ENCODE data around the gene FAM3D.
A peak's percentile ranks its signal among the peaks of the same experiment; 100 is the strongest.

The FAM3D gene

DNA sequence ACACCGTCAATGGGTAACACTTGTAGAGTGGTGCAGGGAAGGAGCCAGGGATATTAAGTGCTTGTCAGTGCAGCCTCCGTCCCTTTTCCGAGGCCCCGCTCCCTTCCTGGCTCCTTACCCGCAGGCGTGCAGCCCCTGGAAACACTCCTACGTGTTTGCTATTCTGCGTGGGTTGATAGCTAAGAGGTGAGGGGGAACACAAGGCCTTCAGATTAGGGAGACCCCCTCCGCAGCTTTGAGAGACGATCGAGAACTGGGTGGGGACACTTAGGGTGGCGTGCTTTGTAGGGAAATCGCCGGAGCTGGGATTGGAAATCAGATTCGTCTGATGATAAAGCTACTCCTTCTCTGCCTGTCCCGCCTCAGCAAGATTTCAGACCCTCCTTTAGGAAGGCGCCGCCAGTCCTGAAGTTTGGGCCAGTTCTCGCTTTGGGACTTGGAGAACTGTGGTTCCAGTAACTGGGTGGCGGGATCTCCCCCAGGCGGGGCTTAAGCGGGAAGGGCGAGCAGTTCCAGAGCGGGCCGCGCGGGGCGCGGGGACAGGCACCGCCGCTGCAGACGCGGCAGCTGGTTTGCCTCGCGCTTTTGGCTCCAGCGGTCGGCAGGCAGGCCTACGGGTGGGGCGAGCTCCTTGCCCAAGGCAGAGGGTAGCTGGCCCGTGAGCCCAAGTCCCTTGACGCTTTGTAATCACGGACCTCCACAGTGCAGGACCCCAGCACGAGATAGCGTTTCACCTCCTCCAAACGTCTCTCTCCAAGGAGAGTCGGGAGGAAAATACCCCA is 81.4 kb downstream of the FAM3D start:
- Histone ChIP-seq H3K27me3 (ENCODE audit: control insufficient read depth in 1 of 2, insufficient read depth in 2 of 2, low read length in 2 of 2) (peaks cover 7 to 21% of the 10 kb centered on the region in 2 donors), H3K27ac (ENCODE audit: low read depth, low read length) (peak overlapping the region; percentile 74), H3K4me1 (ENCODE audit: insufficient read depth, low read length) (peaks cover 8% of the 10 kb centered on the region), H3K9me3 (ENCODE audit: low read length) (no peaks in the 10 kb centered on the region), H3K4me3 (ENCODE audit: low read depth in 1 of 2, low read length in 2 of 2) (peak overlapping the region; percentile 78 to 93), H3K36me3 (ENCODE audit: insufficient read depth, low read length) (no peaks in the 10 kb centered on the region), H3K9ac (ENCODE audit: low read length) (peak overlapping the region; percentile 47)

DNA sequence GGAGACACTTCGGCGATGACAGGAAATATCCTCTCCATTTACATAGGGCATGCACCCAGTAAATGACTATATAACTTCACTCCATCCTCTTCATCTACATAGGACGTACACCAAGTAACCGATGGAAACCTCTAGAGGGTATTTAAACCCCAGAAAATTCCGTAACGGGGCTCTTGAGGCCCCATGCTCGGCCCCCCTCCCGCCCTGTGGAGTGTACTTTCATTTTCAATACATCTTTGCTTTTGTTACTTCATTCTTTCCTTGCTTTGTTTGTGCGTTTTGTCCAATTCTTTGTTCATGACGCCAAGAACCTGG is 81.9 kb downstream of the FAM3D start:
- peaks cover 8% of the 10 kb centered on the region for H3K4me1 ChIP-seq (ENCODE audit: insufficient read depth, low read length)
- no peaks in the 10 kb centered on the region for H3K9me3 ChIP-seq (ENCODE audit: low read length)
- H3K36me3 ChIP-seq (ENCODE audit: insufficient read depth, low read length), result no peaks in the 10 kb centered on the region
- H3K9ac ChIP-seq (ENCODE audit: low read length), result peak overlapping the region; percentile 47
- H3K4me3 ChIP-seq (ENCODE audit: low read depth in 1 of 2, low read length in 2 of 2), result peak overlapping the region; percentile 78 to 93
- H3K27me3 ChIP-seq (ENCODE audit: control insufficient read depth in 1 of 2, insufficient read depth in 2 of 2, low read length in 2 of 2), result peaks cover 7 to 21% of the 10 kb centered on the region in 2 donors
- peak overlapping the region; percentile 74 for H3K27ac ChIP-seq (ENCODE audit: low read depth, low read length)
